HEK293T (cell line): ENCODE measurements around the gene DNAH17.

Source experiments
- CTCF ChIA-PET: fragments of 350-600 bp; formaldehyde crosslinking; extraction: SDS; loops from one replicate; lab custom pipeline; 2021; ENCODE audit warnings: antibody characterized with exemption, inconsistent platforms; lab: Yijun Ruan, JAX
- POLR2A ChIA-PET: fragments of 350-600 bp; formaldehyde crosslinking; extraction: SDS; loops from one replicate; lab custom pipeline; 2020; ENCODE audit warnings: antibody characterized with exemption, inconsistent platforms; lab: Yijun Ruan, JAX
- DNase-seq: peaks from one replicate; pipeline ENCODE4 v3.0.0; 2012; ENCODE audit warnings: mixed read lengths; ENCODE audit errors: extremely low spot score
- ARNT ChIP-seq: fragments of 450-650 bp; IDR thresholded peaks from 2 replicates; pipeline ENCODE4 v1.6.1; 2017; ENCODE audit warnings: mild to moderate bottlenecking
- BHLHE40 ChIP-seq: fragments of 450-650 bp; IDR thresholded peaks from 2 replicates; pipeline ENCODE4 v1.6.1; 2016; ENCODE audit warnings: mild to moderate bottlenecking, moderate library complexity, borderline replicate concordance
- CTBP1 ChIP-seq: fragments of 450-650 bp; IDR thresholded peaks from 2 replicates; pipeline ENCODE4 v1.6.1; 2016; ENCODE audit warnings: borderline replicate concordance
- ELF4 ChIP-seq: fragments of 450-650 bp; IDR thresholded peaks from 2 replicates; pipeline ENCODE4 v1.6.1; 2017; ENCODE audit warnings: antibody characterized with exemption
- FOXA1 ChIP-seq: fragments of 450-650 bp; IDR thresholded peaks from 2 replicates; pipeline ENCODE4 v1.6.1; 2016; ENCODE audit warnings: mild to moderate bottlenecking
- FOXK2 ChIP-seq: fragments of 450-650 bp; IDR thresholded peaks from 2 replicates; pipeline ENCODE4 v1.6.1; 2016; ENCODE audit warnings: mild to moderate bottlenecking
- FOXM1 ChIP-seq: fragments of 450-650 bp; IDR thresholded peaks from 2 replicates; pipeline ENCODE4 v1.6.1; 2017; ENCODE audit warnings: mild to moderate bottlenecking, borderline replicate concordance
- HDGF ChIP-seq: fragments of 450-650 bp; IDR thresholded peaks from 2 replicates; pipeline ENCODE4 v1.6.1; 2017; ENCODE audit warnings: antibody characterized with exemption, borderline replicate concordance
- L3MBTL2 ChIP-seq: fragments of 450-650 bp; conservative IDR thresholded peaks from 2 replicates; pipeline ENCODE4 v1.6.1; 2016; ENCODE audit warnings: mild to moderate bottlenecking
- LEF1 ChIP-seq: fragments of 450-650 bp; IDR thresholded peaks from 2 replicates; pipeline ENCODE4 v1.6.1; 2017; ENCODE audit warnings: mild to moderate bottlenecking, borderline replicate concordance
- NFRKB ChIP-seq: fragments of 450-650 bp; IDR thresholded peaks from 2 replicates; pipeline ENCODE4 v1.6.1; 2016; ENCODE audit warnings: mild to moderate bottlenecking, moderate library complexity
- PKNOX1 ChIP-seq: fragments of 450-650 bp; IDR thresholded peaks from 2 replicates; pipeline ENCODE4 v1.6.1; 2016
- SP1 ChIP-seq: fragments of 450-650 bp; IDR thresholded peaks from 2 replicates; pipeline ENCODE4 v1.6.1; 2017
- SUZ12 ChIP-seq: fragments of 450-650 bp; IDR thresholded peaks from 2 replicates; pipeline ENCODE4 v1.6.1; 2016; ENCODE audit warnings: mild to moderate bottlenecking
- TARDBP ChIP-seq: fragments of 450-650 bp; IDR thresholded peaks from 2 replicates; pipeline ENCODE4 v1.6.1; 2016
- ZNF384 ChIP-seq: fragments of 450-650 bp; IDR thresholded peaks from 2 replicates; pipeline ENCODE4 v1.6.1; 2016

DNAH17 gene

DNA sequence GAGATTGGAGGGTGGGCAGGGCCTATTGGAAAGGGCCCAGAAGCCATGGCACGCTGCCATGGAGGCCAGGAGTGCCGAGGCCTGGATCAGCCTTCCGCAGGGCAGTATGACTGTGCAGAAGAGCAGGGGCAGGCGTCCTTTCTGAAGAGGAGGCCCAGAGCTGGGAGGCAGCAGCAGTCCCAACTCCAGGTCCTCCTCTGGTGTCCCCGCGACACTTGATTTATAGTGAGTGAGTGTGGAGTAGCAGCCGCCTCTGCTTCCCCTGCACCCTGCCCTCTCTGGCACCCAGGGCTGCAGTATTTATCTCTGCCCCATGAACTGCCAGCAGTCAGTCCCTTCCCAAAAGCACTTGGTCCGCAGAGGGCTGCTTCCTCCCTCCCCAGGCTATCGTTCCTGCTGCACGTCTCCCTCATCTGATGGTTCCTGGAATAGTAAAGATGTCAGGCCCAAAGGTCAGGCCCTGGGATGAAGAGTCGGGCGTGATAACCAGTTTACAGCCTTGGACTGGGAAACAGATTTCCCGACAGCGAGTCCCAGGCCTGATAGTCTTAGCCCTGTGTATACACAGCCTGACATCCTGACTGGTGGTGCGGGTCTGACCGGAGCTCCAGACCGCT lies 165.8 kb downstream of the DNAH17 start:
- POLR2A ChIA-PET, result no interaction called here
- CTCF ChIA-PET, result interaction anchor here (0.6 kb wide), 1 partner anchor 20 kb away, joined by 3 read pairs; no protein-coding TSS in a partner anchor
- TF ChIP-seq ZNF384 (no peak), FOXA1 (no peak), NFRKB (no peak), TARDBP (no peak), CTBP1 (no peak), L3MBTL2 (no peak), LEF1 (no peak), ELF4 (no peak)
- no peak for DNase-seq

DNA sequence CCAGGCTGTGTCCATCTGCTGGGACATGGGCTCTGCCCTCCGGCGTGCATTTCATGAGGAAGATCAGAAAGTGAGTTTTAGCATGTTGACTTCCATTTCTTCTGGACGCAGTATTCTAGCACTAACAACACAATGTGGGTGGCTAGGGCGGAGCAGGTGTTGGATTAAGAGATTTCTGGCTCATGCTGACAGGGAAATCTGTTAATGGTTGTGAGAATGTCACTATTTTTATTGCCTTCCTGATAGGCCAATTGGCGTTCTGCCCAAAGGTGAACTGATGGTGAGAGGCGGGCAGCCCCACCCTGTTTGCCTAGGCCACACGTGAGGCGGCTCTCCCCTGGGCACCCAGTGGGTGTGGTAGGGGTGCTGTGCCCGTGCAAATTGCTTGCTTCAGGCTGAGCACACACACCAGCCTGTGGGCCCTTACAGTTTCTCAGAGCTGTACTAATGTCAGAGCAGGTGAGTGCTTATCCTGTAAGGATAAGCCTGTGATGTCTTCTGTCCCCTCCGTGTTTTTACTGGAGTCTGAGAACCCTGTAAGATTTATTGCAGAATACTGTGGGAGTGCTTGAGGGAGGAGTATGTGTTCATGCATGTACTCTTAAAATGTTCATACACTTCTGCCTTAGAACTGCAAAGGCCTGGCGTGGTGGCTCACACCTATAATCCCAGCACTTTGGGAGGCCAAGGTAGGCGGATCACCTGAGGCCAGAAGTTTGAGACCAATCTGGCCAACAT lies 167.8 kb downstream of the DNAH17 start:
- no peak for DNase-seq
- TF ChIP-seq BHLHE40 (no peak), NFRKB (no peak), ELF4 (no peak)

DNA sequence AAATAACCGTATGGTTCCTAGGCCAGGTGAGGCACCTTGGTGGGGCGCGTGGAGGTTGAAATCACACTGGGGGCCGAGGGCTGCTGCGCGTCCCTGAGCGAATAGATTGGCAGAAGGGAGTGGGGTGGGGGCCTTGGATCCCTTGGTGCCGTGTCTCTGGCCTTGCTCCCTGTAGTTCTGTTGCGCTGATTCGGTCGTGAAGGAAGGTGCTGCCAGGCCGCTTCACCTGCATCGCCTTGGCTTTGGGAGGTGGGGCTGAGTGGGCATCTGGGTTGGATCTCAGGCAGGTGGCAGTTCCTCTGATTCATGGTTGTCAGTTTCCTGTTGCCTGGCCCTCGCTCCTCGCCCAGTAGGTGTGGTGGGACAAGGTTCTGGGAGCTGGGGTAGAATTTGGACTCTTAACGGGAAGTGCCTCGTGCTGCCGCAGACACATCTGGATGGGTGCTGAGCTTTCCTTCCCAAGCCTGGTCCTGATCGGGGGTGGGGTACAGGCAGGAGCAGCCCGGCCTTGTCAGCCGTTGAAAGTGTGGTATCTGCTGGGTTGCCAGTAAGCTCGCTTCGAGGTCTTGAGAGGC lies 168.6 kb downstream of the DNAH17 start:
- DNase-seq, result no peak
- ChIA-PET POLR2A (interaction anchor here (0.7 kb wide), 1 partner anchor 154 kb away, joined by 3 read pairs; no protein-coding TSS in a partner anchor), CTCF (interaction anchor here (0.6 kb wide), 1 partner anchor 10 kb away, joined by 3 read pairs; no protein-coding TSS in a partner anchor)
- TF ChIP-seq TARDBP (no peak), PKNOX1 (no peak), FOXA1 (no peak), L3MBTL2 (no peak), ARNT (no peak)

More for the DNA sequence above, 167.8 kb downstream of the DNAH17 start:
- ChIA-PET POLR2A (no interaction called here), CTCF (interaction anchor here (0.6 to 0.7 kb wide), 2 partner anchors 9 to 17 kb away, joined by 3 read pairs; no protein-coding TSS in a partner anchor)

- POLR2A ChIA-PET, result interaction anchor here (0.7 kb wide), 1 partner anchor 153 kb away, joined by 3 read pairs; no protein-coding TSS in a partner anchor
- DNase-seq, result no peak
- CTCF ChIA-PET, result no interaction called here
These were observed 169.7 kb downstream of the DNAH17 start for GRCh38 chr17:78407387-78408000.

DNA sequence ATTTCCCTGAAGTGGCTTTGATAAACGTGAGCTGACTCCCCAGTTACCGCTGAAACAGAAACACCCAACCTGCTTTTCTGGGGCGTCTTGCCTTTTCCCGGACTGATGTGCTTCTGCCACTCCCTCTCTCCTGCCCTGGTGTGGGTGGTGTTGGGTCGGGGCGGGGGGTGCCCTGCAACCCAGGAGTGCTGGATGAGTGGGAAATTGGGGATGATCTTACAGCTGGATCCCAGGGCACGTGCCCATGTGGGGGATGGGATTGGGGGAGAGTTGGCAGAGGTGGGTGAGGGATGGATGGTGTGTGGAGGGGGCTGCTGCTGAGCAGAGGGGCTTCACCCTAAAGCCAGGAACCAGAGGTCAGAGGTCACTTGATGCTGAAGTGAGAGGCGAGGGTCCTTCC lies 170.3 kb downstream of the DNAH17 start:
- ChIA-PET CTCF (no interaction called here), POLR2A (no interaction called here)
- TF ChIP-seq ELF4 (no peak), HDGF (no peak), LEF1 (no peak), FOXK2 (no peak), SP1 (no peak), ZNF384 (no peak), FOXA1 (no peak), FOXM1 (no peak), L3MBTL2 (no peak), NFRKB (no peak), TARDBP (no peak), ARNT (no peak), CTBP1 (no peak), BHLHE40 (no peak), PKNOX1 (no peak), SUZ12 (no peak)
- no peak for DNase-seq

More at GRCh38 chr17:78407387-78408000, 169.7 kb downstream of the DNAH17 start:
- no peak for TF ChIP-seq CTBP1
- no peak for TF ChIP-seq FOXK2
- no peak for TF ChIP-seq ZNF384
- no peak for TF ChIP-seq FOXA1
- TF ChIP-seq ARNT, result no peak
- no peak for TF ChIP-seq TARDBP
- no peak for TF ChIP-seq SP1
- TF ChIP-seq LEF1, result no peak
- TF ChIP-seq NFRKB, result no peak
- no peak for TF ChIP-seq ELF4
- TF ChIP-seq HDGF, result no peak
- TF ChIP-seq L3MBTL2, result no peak
- TF ChIP-seq PKNOX1, result no peak
- no peak for TF ChIP-seq FOXM1

DNA sequence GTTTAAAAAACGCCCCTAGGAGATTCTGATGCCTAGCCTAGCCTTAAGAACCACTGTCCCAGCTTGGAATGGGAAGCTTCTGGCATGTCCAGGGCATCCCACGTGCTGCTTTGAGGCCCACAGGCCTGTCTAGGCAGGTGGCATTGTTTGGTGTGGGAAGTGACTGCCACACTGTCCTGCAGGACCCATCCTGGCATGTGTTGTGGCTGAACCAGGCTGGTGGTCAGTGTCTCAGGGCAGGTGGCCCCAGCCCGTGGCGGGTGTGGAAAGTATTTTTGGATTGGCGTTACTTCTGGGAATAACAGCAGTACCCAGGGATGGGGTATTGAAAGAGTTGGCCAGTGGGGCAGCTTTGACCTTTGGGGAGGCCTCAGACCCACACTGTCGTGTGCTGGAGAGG lies 170.8 kb downstream of the DNAH17 start:
- ChIA-PET POLR2A (no interaction called here), CTCF (no interaction called here)
- DNase-seq, result no peak
- TF ChIP-seq PKNOX1 (no peak), FOXA1 (no peak), L3MBTL2 (no peak), SP1 (no peak), LEF1 (no peak), CTBP1 (no peak), HDGF (no peak), BHLHE40 (no peak), ELF4 (no peak), SUZ12 (no peak), FOXK2 (no peak), TARDBP (no peak), NFRKB (no peak), FOXM1 (no peak), ZNF384 (no peak), ARNT (no peak)
